ENCODE measurements around the gene IRF8. TPM values are rescaled to one million over a fixed set of nuclear protein-coding genes. Genes with fewer than 3 reads are reported as not detected.

The IRF8 gene
- total and polyA plus RNA-seq, 2 donors (not counting 1 experiment from before 2014, with no cell fraction given), result 0.14 TPM; not detected in 1

GRCh38 chr16:85970738-85971137, 71.8 kb downstream of the IRF8 start:
- H3K4me2 ChIP-seq (ENCODE audit: extremely low read depth, insufficient read depth, low read length), result no peak overlapping the region
- no peak overlapping the region for H3K4me3 ChIP-seq (replicated peaks in 1 of 4; ENCODE audit: control extremely low read depth in 1 of 4, insufficient read depth in 1 of 4, low read depth in 3 of 4, low read length in 4 of 4)
- H3K9me3 ChIP-seq (ENCODE audit: control insufficient read depth, insufficient read depth, low read depth, low read length), result no peaks in the 10 kb centered on the region
- H3K4me1 ChIP-seq (ENCODE audit: control insufficient read depth, extremely low read depth, insufficient read depth, low read length), result no peaks in the 10 kb centered on the region
- no peak overlapping the region for H2AFZ ChIP-seq (ENCODE audit: low read length)
- H3K36me3 ChIP-seq (ENCODE audit: control insufficient read depth, insufficient read depth, low read length), result no peaks in the 10 kb centered on the region
- no peaks in the 10 kb centered on the region for H4K20me1 ChIP-seq (ENCODE audit: control insufficient read depth, extremely low read depth, insufficient read depth, low read length)
- TF ChIP-seq CTCF (conservative IDR thresholded peaks at IDR 0.05 in 1 of 2, IDR thresholded peaks at IDR 0.05 in 1 of 2; ENCODE audit: low read depth in 1 of 2, low read length in 2 of 2) (no peak), EZH2 (IDR thresholded peaks at IDR 0.05; ENCODE audit: low read length, missing control alignments) (no peak)
- peak in 1 of 2 donors; percentile 74 for DNase-seq (ENCODE audit: low read depth in 2 of 2)
- H3K27ac ChIP-seq (ENCODE audit: insufficient read depth, low read length), result no peak overlapping the region
- H3K27me3 ChIP-seq (ENCODE audit: control insufficient read depth, insufficient read depth, low read length), result no peaks in the 10 kb centered on the region
- no peaks in the 10 kb centered on the region for H3K79me2 ChIP-seq (ENCODE audit: control insufficient read depth, insufficient read depth, low read length)
- H3K9ac ChIP-seq (ENCODE audit: insufficient read depth, low read length), result no peak overlapping the region

Other genes starting within 250 kb of the IRF8 start
- 0.26 and 1.8 TPM in 2 replicates for gene GINS2, start 210.2 kb upstream of the IRF8 start, total RNA-seq
- 5.5 and 18.3 TPM in 2 replicates for gene GINS2, start 210.2 kb upstream of the IRF8 start, polyA plus RNA-seq
- gene C16orf74, start 148.1 kb upstream of the IRF8 start, total RNA-seq, result 5.4 and 6.4 TPM in 2 replicates
- gene C16orf74, start 148.1 kb upstream of the IRF8 start, polyA plus RNA-seq, result 3.2 and 4.6 TPM in 2 replicates
- 22.6 and 25.1 TPM in 2 replicates for gene EMC8, start 99.6 kb upstream of the IRF8 start, total RNA-seq
- gene EMC8, start 99.6 kb upstream of the IRF8 start, polyA plus RNA-seq, result 25.9 and 35.1 TPM in 2 replicates
- gene COX4I1, start 99.5 kb upstream of the IRF8 start, total RNA-seq, result 442 and 484 TPM in 2 replicates
- 597 and 653 TPM in 2 replicates for gene COX4I1, start 99.5 kb upstream of the IRF8 start, polyA plus RNA-seq